Stimulated activated CD4-positive, alpha-beta T cell treated with anti-CD3 and anti-CD28 coated beads, TNF-alpha, amount 100 ng/mL, for 1 hour (primary cell): ENCODE results near the gene OR7C2.

ENCODE experiments used
- DNase-seq, 3 donors: peaks; one replicate each; pipeline ENCODE4 v3.0.0-alpha.2; 2020; ENCODE audit warnings: low read depth in 3 of 3, low spot score in 1 of 3

OR7C2 gene

GRCh38 chr19:14978161-14978776, 37.0 kb downstream of the OR7C2 start:
- no peak for DNase-seq

GRCh38 chr19:14979476-14980255, 38.4 kb downstream of the OR7C2 start, which contains the start of gene SLC1A6:
SLC1A6 (minus strand) TSS chr19:14979864; CDS start chr19:14972910, 6,954 bp downstream.
- DNase-seq = no peak

GRCh38 chr19:14985133-14985532, 43.8 kb downstream of the OR7C2 start:
- no peak for DNase-seq
